Activated naive CD4-positive, alpha-beta T cell (primary cell): Measurements from ENCODE around the gene FGF12.
"Not testable (repeated sequence)": the region's sequence is repeated elsewhere in the genome, so short reads cannot be mapped to it uniquely, and the experiment has no call there.

Source experiments
- DNase-seq, 4 experiments: peaks; one replicate each; lab custom pipeline; 2025; lab: John Stamatoyannopoulos, UW

Gene FGF12

DNA sequence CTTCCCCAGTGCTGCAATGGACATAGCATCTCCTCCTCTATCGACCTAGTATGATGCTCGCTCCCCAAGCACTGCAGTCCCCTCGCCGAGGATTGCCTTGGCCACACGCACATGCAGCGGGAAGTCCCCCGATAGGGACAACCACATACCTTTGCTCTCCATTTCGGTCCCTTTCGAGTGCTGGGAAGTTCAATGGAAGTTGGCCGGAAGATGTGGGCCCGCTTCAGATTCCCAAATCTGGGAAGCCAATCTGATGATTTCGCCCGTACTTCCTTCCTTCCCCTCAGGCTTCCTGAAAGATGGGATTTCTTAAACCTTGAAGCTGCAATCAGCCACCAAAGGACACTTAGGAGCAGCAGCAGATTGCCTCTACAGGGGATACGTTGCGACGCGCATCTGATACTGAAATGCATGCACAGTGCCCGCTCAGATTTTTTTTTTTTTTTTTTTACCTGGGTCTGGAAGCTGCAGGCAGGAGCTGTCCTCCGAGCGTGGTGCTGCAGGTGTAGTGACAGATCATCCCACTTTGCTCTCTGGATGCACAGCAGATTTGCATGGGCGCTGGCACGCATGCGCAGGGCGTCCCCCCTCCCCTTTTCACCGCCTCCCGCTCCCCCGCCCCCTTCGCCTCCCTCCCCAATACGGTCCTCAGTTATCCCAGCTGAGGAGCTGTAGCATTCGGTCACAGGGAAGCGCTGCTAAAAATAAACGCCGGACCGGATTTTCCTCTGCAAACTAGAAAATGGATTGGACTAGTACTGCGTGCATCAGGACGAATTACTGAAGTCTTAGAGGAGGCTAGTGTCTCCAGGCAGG lies at the start of gene FGF12:
Gene FGF12 (minus strand): TSS at position 510 of the 816 bp plus-strand sequence.
- no peak for DNase-seq

- not testable (repeated sequence) for DNase-seq
Measured at GRCh38 chr3:192774341-192774740, 47.0 kb upstream of the FGF12 start.

- no peak for DNase-seq
Measured at GRCh38 chr3:192772240-192772894, 45.0 kb upstream of the FGF12 start.

DNA sequence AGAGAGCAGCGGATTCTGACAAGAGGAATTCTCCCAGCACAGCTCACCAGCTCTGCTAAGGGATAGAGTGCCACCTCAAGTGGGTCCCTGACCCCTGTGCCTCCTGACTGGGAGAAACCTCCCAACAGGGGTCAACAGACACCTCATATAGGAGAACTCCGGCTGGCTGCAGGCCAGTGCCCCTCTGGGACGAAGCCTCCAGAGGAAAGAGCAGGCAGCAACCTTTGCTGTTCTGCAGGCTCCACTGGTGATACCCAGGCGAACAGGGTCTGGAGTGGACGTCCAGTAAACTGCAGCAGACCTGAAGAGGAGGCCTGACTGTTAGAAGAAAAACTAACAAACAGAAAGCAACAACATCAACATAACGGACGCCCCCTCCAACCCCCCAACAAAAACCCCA lies 31.3 kb upstream of the FGF12 start:
- DNase-seq, result no peak

DNA sequence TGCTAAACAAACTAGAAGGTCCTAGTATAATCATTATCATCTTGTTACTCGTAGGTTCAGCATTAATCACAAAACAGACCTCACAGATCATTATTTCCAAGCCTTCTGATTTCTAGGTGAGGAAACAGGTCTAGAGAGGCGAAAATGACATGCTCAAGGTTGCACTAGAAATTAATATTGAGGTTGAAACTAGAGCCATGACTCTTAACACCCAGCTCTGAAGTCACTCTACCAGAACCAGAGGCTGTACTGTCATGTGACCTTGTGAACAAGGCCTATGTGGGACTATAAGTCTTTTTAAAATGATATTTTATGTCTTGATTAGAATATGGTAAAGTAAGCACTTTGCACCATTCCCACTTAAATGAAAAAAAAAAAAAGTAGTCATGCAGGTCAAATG lies 23.8 kb upstream of the FGF12 start:
- DNase-seq, result no peak

GRCh38 chr3:192750201-192750600 lies 22.9 kb upstream of the FGF12 start:
- no peak for DNase-seq

- DNase-seq, result no peak
Measured at GRCh38 chr3:192747746-192748145, 20.4 kb upstream of the FGF12 start.

- no peak for DNase-seq
Measured at GRCh38 chr3:192747145-192747544, 19.8 kb upstream of the FGF12 start.

GRCh38 chr3:192745150-192745549 lies 17.8 kb upstream of the FGF12 start:
- no peak for DNase-seq

- not testable (repeated sequence) for DNase-seq
Measured at GRCh38 chr3:192744604-192745003, 17.3 kb upstream of the FGF12 start.

DNA sequence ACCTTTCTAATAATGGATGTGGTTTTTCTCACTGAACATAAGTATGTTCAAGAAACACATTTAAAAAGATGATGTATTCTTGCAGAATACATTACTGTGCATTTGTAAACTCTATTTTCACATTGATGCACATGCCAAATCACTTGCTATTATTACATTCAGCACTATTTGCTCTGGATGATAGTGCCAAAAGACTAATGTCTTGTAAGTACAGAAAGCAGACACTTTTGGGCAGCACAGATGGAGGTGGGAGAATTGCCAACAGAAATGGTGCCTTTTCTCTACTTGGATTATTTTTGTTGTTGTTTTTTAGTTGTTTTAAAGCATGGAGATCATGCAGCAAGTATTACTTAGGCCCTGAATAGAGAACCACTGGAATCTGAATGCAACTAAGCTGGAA lies 10.2 kb upstream of the FGF12 start:
- no peak for DNase-seq

DNA sequence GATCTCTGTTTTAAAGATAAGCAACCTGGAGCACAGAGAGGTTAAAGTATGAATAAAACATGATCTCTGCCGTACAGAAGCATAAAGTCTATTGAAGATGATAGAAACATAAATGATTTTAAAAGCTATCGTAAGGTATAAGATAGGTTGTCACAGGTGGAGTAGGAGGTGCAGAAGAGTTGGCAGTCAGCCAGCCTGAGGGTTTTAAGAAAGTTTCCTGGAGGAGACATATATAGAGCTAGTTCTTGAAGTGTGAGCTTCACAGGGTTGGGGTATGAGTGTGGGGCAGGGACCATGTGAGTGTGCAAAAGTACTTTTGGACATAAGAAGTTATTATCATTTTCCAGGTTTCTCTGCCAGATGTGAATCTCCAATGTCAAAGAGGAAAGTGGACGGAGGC lies 3.9 kb upstream of the FGF12 start:
- no peak for DNase-seq

DNA sequence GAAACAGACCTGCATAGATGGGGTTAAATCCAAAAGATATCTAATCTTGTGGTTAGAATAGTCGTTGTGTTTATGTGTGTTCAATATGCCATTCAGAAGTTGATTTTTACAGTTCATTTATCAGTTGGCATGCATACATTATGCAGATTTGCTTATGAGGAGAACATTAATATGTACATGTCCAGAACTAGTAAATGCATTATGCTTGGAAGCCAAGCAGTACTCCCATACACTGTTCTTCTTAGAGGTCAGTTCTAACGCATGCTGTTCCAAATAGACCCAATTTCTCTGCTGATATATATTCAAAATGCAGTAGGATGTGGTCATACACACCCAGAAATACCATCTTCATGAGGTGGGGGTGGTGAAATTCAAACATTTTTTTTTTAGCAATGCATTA lies 956 bp downstream of the FGF12 start:
- DNase-seq, result no peak

GRCh38 chr3:192719964-192720363 lies 7.4 kb downstream of the FGF12 start:
- DNase-seq, result no peak

DNA sequence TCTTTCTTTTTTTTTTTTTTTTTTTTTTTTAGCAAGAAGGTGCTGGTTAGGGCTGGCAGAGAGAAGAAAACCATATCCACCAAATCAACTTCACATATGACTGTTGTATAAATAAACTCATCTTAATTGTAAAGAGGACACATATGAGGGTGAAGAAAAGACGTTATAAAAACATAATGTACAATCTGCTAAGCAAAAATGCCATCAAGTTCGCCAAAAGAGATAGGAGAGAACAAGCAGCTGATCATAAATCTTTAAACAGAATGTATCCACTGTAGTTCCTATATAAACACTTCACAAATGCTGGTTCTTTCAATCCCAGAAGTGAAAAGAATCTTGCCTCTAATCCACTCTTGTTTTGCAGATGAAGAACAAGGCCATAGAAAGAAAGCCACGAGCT lies 9.2 kb downstream of the FGF12 start:
- DNase-seq, result no peak

DNA sequence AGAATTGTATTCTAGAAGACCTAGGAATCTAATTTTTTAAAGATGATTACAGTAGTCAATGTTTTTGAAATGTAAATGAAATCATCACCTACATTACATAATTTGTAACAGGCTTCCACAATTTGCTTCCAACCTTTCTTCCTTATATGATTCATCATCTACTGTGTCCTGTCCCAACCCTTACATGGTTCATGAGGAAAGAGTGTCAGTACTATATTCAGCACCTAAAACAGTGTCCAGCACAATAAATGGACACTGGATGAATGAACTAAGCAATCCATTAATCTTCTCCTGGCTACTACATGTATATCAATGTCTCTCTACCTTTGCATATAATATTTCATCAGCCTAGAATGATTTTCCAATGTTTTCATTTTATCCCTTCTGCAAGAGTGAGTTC lies 12.2 kb downstream of the FGF12 start:
- no peak for DNase-seq

GRCh38 chr3:192711126-192711525 lies 16.2 kb downstream of the FGF12 start:
- DNase-seq, result not testable (repeated sequence)

- no peak for DNase-seq
Measured at GRCh38 chr3:192710366-192710765, 17.0 kb downstream of the FGF12 start.

DNA sequence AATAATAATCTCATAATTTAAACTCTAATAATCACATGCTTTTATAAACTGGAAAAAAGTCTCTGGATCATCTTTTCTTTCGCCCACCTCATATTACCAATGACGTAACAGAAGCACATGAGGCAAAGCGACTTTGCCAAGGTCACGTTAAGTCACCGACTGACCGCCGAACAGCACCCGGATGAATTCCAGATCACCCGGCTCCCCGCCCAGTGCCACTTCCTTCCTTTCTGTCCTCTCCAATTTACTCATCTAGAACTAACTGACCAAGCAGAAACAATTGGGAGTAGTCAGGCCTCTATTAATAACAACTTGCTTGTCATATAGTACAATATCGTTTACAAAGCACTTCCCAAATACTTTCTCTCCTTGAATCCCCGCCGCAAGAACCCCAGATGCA lies 21.1 kb downstream of the FGF12 start:
- no peak for DNase-seq

- no peak for DNase-seq
Measured at GRCh38 chr3:192700885-192701284, 26.5 kb downstream of the FGF12 start.

- DNase-seq, result no peak
Measured at GRCh38 chr3:192696943-192697587, 30.3 kb downstream of the FGF12 start.

DNA sequence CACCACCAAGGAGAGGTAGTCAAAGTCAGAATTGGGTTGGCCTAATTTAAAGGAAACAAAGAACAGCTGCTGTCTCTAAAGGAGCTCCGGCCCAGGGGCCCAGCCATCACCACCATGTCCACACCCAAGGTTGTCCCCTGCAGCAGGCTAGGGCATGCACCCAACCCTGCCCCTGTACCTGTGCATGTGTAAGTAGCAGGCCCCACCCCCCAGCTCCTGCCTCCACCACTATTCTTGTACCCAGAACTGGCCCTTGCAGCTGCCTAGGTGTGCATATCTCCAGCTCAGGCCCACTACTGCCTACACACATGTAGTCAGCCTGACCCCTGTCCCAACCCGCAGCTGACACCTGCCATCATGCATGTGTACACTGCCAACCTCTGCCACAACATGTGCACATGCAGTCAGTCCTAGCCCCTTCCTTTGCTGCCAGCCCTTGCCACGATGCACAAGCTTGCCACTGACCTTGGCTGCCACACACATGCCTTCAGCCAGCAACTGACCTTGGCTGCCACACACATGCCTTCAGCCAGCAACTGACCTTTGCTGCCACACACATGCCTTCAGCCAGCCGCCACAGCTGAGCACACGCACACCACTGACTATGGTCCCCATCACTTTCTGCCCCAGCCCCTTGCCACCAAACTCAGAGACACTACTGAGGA lies 39.7 kb downstream of the FGF12 start:
- no peak for DNase-seq

- no peak for DNase-seq
Measured at GRCh38 chr3:192685801-192686200, 41.5 kb downstream of the FGF12 start.
